ENCODE data around the gene CDHR2.

DNA sequence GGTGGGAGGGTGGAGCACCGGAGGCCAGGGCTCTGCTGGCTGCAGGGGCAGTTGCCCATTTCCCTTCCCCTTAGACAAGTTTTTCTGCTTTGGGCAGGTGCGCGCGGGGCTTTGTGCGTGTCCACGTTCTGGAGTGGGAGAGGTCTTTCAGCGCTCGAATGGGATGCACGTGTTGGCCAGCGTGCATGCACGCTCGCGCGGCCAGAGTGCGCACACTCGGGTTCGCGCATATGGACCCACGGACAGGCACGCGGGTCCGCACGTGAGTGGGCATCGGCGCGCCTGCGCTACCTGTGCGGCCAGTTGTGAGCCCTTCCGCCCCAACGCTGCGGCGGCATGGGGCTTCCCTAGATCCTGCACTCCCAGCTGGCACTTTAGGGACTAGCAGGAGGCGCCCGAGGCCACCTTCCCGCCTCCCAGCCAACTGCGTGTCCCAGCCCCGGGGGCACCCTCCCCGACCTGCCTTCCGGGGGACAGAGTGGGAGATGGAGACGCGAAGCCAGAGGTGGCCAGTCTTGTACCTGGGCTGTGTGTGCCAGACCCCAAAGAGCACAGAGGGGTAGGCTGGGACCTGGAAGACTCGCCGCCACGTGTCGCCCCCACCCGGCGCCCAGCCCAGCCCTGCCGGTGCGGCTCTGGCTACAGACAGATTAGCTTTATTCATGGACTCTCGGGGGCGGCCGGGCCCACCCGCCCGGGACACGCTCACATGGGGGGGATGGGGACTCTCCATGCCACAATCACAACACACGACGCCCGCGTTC, 70.6 kb downstream of the CDHR2 start:
- no peak for TF ChIP-seq GATA2 (IDR thresholded peaks at IDR 0.05; ENCODE audit: low read depth, low read length)
- TF ChIP-seq GATA3 (IDR thresholded peaks at IDR 0.05; ENCODE audit: low read depth, low read length) = no peak
